ENCODE data around the gene DIP2C.
"Not testable (repeated sequence)": the region's sequence is repeated elsewhere in the genome, so short reads cannot be mapped to it uniquely, and the experiment has no call there.

Gene DIP2C

GRCh38 chr10:266974-267425 is 422.5 kb downstream of the DIP2C start:
- DNase-seq (ENCODE audit: low spot score): no peak

GRCh38 chr10:265816-266588 is 423.5 kb downstream of the DIP2C start:
- not testable (repeated sequence) for DNase-seq (ENCODE audit: low spot score)

GRCh38 chr10:265074-265440 is 424.4 kb downstream of the DIP2C start:
- DNase-seq (ENCODE audit: low spot score): not testable (repeated sequence)

- DNase-seq (ENCODE audit: low spot score): not testable (repeated sequence)
Observed at GRCh38 chr10:264160-265073, 425.1 kb downstream of the DIP2C start.

- DNase-seq (ENCODE audit: low spot score): no peak
Observed at GRCh38 chr10:260819-261429, 428.5 kb downstream of the DIP2C start.

GRCh38 chr10:251982-252582 is 437.4 kb downstream of the DIP2C start:
- DNase-seq (ENCODE audit: low spot score): no peak

- DNase-seq (ENCODE audit: low spot score): no peak
Observed at GRCh38 chr10:248307-248706, 441.2 kb downstream of the DIP2C start.

GRCh38 chr10:247480-247879 is 442.0 kb downstream of the DIP2C start:
- DNase-seq (ENCODE audit: low spot score): no peak

GRCh38 chr10:246431-246830 is 443.0 kb downstream of the DIP2C start:
- DNase-seq (ENCODE audit: low spot score): no peak

GRCh38 chr10:244227-244626 is 445.2 kb downstream of the DIP2C start:
- no peak for DNase-seq (ENCODE audit: low spot score)

GRCh38 chr10:241966-242643 is 447.4 kb downstream of the DIP2C start:
- DNase-seq (ENCODE audit: low spot score): no peak

- DNase-seq (ENCODE audit: low spot score): no peak
Observed at GRCh38 chr10:241451-241850, 448.0 kb downstream of the DIP2C start.

GRCh38 chr10:239109-239508 is 450.4 kb downstream of the DIP2C start:
- DNase-seq (ENCODE audit: low spot score): peak; percentile 9

- no peak for DNase-seq (ENCODE audit: low spot score)
Observed at GRCh38 chr10:235915-236314, 453.6 kb downstream of the DIP2C start.

GRCh38 chr10:234708-235406 is 454.6 kb downstream of the DIP2C start:
- no peak for DNase-seq (ENCODE audit: low spot score)

- DNase-seq (ENCODE audit: low spot score): no peak
Observed at GRCh38 chr10:232878-233277, 456.6 kb downstream of the DIP2C start.

- no peak for DNase-seq (ENCODE audit: low spot score)
Observed at GRCh38 chr10:232061-232460, 457.4 kb downstream of the DIP2C start.

- no peak for DNase-seq (ENCODE audit: low spot score)
Observed at GRCh38 chr10:230758-231157, 458.7 kb downstream of the DIP2C start.

- DNase-seq (ENCODE audit: low spot score): no peak
Observed at GRCh38 chr10:228366-228765, 461.1 kb downstream of the DIP2C start.

GRCh38 chr10:227014-227413 is 462.5 kb downstream of the DIP2C start:
- no peak for DNase-seq (ENCODE audit: low spot score)

GRCh38 chr10:226018-226417 is 463.4 kb downstream of the DIP2C start:
- no peak for DNase-seq (ENCODE audit: low spot score)
